Suprapubic skin (tissue), 4 donors: Measurements from ENCODE around the gene GTSE1.

Experiments used
- CTCF ChIP-seq, 2 donors: fragments of 200-600 bp in 1 of 2; fragments of 450-650 bp in 1 of 2; sonication (generic) in 1 of 2; IDR thresholded peaks; one replicate each; pipeline ENCODE4 v1.5.1; 2016 to 2019; ENCODE audit warnings: antibody characterized with exemption in 2 of 2, mild to moderate bottlenecking in 1 of 2, moderate library complexity in 1 of 2
- POLR2A ChIP-seq, 2 donors: fragments of 450-650 bp; IDR thresholded peaks; one replicate each; pipeline ENCODE4 v1.6.1; 2017; ENCODE audit warnings: antibody characterized with exemption in 2 of 2, mild to moderate bottlenecking in 2 of 2, moderate library complexity in 2 of 2
- POLR2AphosphoS5 ChIP-seq, 3 donors: sonication (generic); formaldehyde crosslinking; IDR thresholded peaks; one replicate each; pipeline ENCODE4 v1.6.1; 2017; ENCODE audit warnings: antibody characterized with exemption in 3 of 3

- TF ChIP-seq CTCF (IDR thresholded peaks at IDR 0.05) (no peak), POLR2A (IDR thresholded peaks at IDR 0.05) (no peak), POLR2AphosphoS5 (IDR thresholded peaks at IDR 0.05) (no peak)
Observed at GRCh38 chr22:46349681-46350080, 53.0 kb downstream of the GTSE1 start.
